HepG2 (cell line): ENCODE data around the gene PTGR1. TPM values are rescaled to one million over a fixed set of nuclear protein-coding genes. Genes with fewer than 3 reads are reported as not detected.
A peak's percentile ranks its signal among the peaks of the same experiment; 100 is the strongest.

ENCODE experiments used
- KDM4B ChIP-seq: sonication (generic); formaldehyde crosslinking; IDR thresholded peaks from 2 replicates; pipeline ENCODE4 v1.4.0; 2020; ENCODE audit warnings: missing genetic modification reagents
- KIAA2018 ChIP-seq: sonication (generic); formaldehyde crosslinking; IDR thresholded peaks from 2 replicates; pipeline ENCODE4 v1.5.0; 2020; ENCODE audit warnings: mild to moderate bottlenecking, missing genetic modification reagents, borderline replicate concordance
- MTF1 ChIP-seq: sonication (generic); formaldehyde crosslinking; IDR thresholded peaks from 2 replicates; pipeline ENCODE4 v1.5.0; 2020; ENCODE audit warnings: missing genetic modification reagents
- MTF2 ChIP-seq: sonication (generic); formaldehyde crosslinking; IDR thresholded peaks from 2 replicates; pipeline ENCODE4 v1.5.0; 2020; ENCODE audit warnings: missing genetic modification reagents, borderline replicate concordance
- PLSCR1 ChIP-seq: sonication (generic); formaldehyde crosslinking; IDR thresholded peaks from 2 replicates; pipeline ENCODE4 v1.5.0; 2020; ENCODE audit warnings: missing genetic modification reagents, mild to moderate bottlenecking, borderline replicate concordance
- RORA ChIP-seq: sonication (generic); formaldehyde crosslinking; IDR thresholded peaks from 2 replicates; pipeline ENCODE4 v1.5.0; 2020; ENCODE audit warnings: mild to moderate bottlenecking, missing genetic modification reagents, moderate library complexity
- ZKSCAN8 ChIP-seq: IDR thresholded peaks from 2 replicates; pipeline ENCODE4 v1.6.1; 2016; ENCODE audit warnings: borderline replicate concordance, missing genetic modification reagents, missing compliant biosample characterization
- ZMAT5 ChIP-seq: sonication (generic); formaldehyde crosslinking; IDR thresholded peaks from 2 replicates; pipeline ENCODE4 v1.5.0; 2020; ENCODE audit warnings: mild to moderate bottlenecking, low read depth, missing genetic modification reagents, borderline replicate concordance
- ZNF329 ChIP-seq: sonication (generic); formaldehyde crosslinking; IDR thresholded peaks from 2 replicates; pipeline ENCODE4 v1.9.0; 2021; ENCODE audit warnings: low read depth, mild to moderate bottlenecking, missing genetic modification reagents
- ZNF543 ChIP-seq: sonication (generic); formaldehyde crosslinking; IDR thresholded peaks from 2 replicates; pipeline ENCODE4 v1.4.0; 2020; ENCODE audit warnings: mild to moderate bottlenecking, missing genetic modification reagents
- ZNF589 ChIP-seq: sonication (generic); formaldehyde crosslinking; conservative IDR thresholded peaks from 2 replicates; pipeline ENCODE4 v1.8.0; 2022; ENCODE audit warnings: mild to moderate bottlenecking, moderate library complexity, missing genetic modification reagents
- ZNF670 ChIP-seq: sonication (generic); formaldehyde crosslinking; IDR thresholded peaks from 2 replicates; pipeline ENCODE4 v1.8.0; 2022; ENCODE audit warnings: mild to moderate bottlenecking, missing genetic modification reagents, borderline replicate concordance
- ZNF710 ChIP-seq: sonication (generic); formaldehyde crosslinking; IDR thresholded peaks from 2 replicates; pipeline ENCODE4 v1.5.0; 2020; ENCODE audit warnings: mild to moderate bottlenecking, missing genetic modification reagents, borderline replicate concordance
- ZNF841 ChIP-seq: sonication (generic); formaldehyde crosslinking; IDR thresholded peaks from 2 replicates; pipeline ENCODE4 v1.8.1; 2023; ENCODE audit warnings: missing genetic modification reagents, borderline replicate concordance
- ZSCAN21 ChIP-seq: sonication (generic); formaldehyde crosslinking; IDR thresholded peaks from 2 replicates; pipeline ENCODE4 v1.8.0; 2022; ENCODE audit warnings: mild to moderate bottlenecking, missing genetic modification reagents, moderate library complexity, borderline replicate concordance
- polyA plus RNA-seq, 8 experiments: library from polyadenylated mRNA; depleted of rRNA in 3 of 8; stranded (reverse) in 7 of 8; unstranded in 1 of 8; fragments of >200 nt; fragmentation: Illumina TruSeq in 4 of 8; extraction: Trizol in 4 of 8; gene quantifications; 2 replicates each; pipeline versions ENCODE4 v1.2.1 to v1.2.3, GENCODE V29; 2011 to 2016; ENCODE audit warnings: low read depth in 4 of 8, missing spikeins in 1 of 8, mixed read lengths in 1 of 8; ENCODE audit not compliant: insufficient read depth in 1 of 8
- total RNA-seq, 5 experiments: library from RNA; depleted of rRNA; stranded (reverse); fragments of >200 nt; fragmentation: Illumina TruSeq; extraction: Trizol; gene quantifications; 2 replicates each; pipeline ENCODE4 v1.2.3, GENCODE V29; 2016; ENCODE audit warnings: low read depth in 1 of 5
- TF ChIP-seq, protein P1 (sequence below): IDR thresholded peaks from 2 replicates; pipeline ENCODE4 v1.6.1; 2016; ENCODE audit warnings: mild to moderate bottlenecking

Gene PTGR1
- total and polyA plus RNA-seq, 2 of the 13 experiments (the other 11 are each of a cell fraction or from before 2014, with no cell fraction given): 6.0 to 15.8 TPM

DNA sequence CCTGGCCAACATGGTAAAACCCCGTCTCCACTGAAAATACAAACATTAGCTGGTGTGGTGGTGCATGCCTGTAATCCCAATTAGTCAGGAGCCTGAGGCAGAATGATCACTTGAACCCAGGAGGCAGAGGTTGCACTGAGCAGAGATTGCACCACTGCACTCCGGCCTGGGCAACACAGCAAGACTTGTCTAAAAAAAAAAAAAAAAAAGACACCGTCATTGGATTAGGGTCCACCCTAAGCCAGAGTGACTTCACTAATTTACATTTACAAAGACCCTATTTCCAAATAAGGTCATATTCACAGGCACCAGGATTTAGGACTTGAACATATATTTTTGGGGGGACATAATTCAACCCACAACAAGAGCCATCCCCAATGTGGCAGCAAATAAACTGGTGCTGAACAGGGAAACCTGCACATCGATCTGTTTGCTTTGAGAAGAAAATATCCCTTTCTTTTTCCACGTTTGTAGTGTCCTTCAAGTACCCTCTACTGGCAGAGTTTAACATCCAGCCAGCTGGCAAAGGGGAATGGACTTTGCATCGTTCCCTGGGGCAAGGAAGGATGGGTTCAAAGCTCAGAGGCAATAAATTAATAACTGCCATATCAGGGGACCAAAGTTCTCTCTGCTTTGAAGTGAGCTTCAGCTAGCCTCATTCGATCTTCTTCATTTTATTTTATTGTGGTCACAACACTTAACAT is 28.0 kb upstream of the PTGR1 start (continued):
- TF ChIP-seq ZNF589: no peak
- TF ChIP-seq ZMAT5 (CRISPR knock-in tag): no peak
- TF ChIP-seq KIAA2018 (CRISPR knock-in tag): no peak
- TF ChIP-seq RORA: no peak
- TF ChIP-seq PLSCR1 (CRISPR knock-in tag): no peak
- no peak for TF ChIP-seq KDM4B (CRISPR knock-in tag)
- TF ChIP-seq MTF2 (CRISPR knock-in tag): no peak
- no peak for TF ChIP-seq ZNF841
- TF ChIP-seq ZSCAN21: no peak
- TF ChIP-seq ZNF710 (CRISPR knock-in tag): peak; percentile 56; the same call in 1 of the 2 replicates
- TF ChIP-seq MTF1 (CRISPR knock-in tag): no peak
- 0 out of 2 replicates have a peak, but pooled peaks have one; percentile 25 for TF ChIP-seq ZNF670 (CRISPR knock-in tag)
- no peak for TF ChIP-seq ZNF543 (CRISPR knock-in tag)
- no peak for TF ChIP-seq ZNF329 (CRISPR knock-in tag)
- TF ChIP-seq ZKSCAN8 (CRISPR knock-in tag): no peak
- TF ChIP-seq, protein P1, sequence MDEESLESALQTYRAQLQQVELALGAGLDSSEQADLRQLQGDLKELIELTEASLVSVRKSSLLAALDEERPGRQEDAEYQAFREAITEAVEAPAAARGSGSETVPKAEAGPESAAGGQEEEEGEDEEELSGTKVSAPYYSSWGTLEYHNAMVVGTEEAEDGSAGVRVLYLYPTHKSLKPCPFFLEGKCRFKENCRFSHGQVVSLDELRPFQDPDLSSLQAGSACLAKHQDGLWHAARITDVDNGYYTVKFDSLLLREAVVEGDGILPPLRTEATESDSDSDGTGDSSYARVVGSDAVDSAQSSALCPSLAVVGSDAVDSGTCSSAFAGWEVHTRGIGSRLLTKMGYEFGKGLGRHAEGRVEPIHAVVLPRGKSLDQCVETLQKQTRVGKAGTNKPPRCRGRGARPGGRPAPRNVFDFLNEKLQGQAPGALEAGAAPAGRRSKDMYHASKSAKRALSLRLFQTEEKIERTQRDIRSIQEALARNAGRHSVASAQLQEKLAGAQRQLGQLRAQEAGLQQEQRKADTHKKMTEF (CRISPR knock-in tag): 0 out of 2 replicates have a peak, but pooled peaks have one; percentile 11
